Measurements from ENCODE around the gene PSMB10.
"Not testable (repeated sequence)": the region's sequence is repeated elsewhere in the genome, so short reads cannot be mapped to it uniquely, and the experiment has no call there.

The PSMB10 gene

GRCh38 chr16:67917852-67918236 lies 18.8 kb downstream of the PSMB10 start:
- Histone ChIP-seq H3K79me2 (ENCODE audit: insufficient read depth, low read length) (no peaks in the 10 kb centered on the region), H2AFZ (ENCODE audit: low read length) (no peak overlapping the region), H3K9ac (ENCODE audit: low read depth, low read length, poor library complexity, severe bottlenecking) (no peak overlapping the region), H3K4me3 (ENCODE audit: low read length, poor library complexity, severe bottlenecking) (no peak overlapping the region), H3K4me2 (ENCODE audit: low read depth, low read length, poor library complexity, severe bottlenecking) (no peak overlapping the region), H3K27me3 (ENCODE audit: insufficient read depth, low read length, poor library complexity, severe bottlenecking) (no peaks in the 10 kb centered on the region), H3K36me3 (ENCODE audit: insufficient read depth, low read length) (no peaks in the 10 kb centered on the region), H3K9me3 (ENCODE audit: insufficient read depth, low read depth, low read length) (no peaks in the 10 kb centered on the region), H4K20me1 (ENCODE audit: insufficient read depth, low read length, poor library complexity, severe bottlenecking) (no peaks in the 10 kb centered on the region), H3K9me2 (replicated peaks; ENCODE audit: low read depth, low read length) (no peaks in the 10 kb centered on the region), H3F3A (ENCODE audit: low read depth) (no peaks in the 10 kb centered on the region), H3K4me1 (ENCODE audit: insufficient read depth, low read length, poor library complexity, severe bottlenecking) (no peaks in the 10 kb centered on the region)
- TF ChIP-seq CTCF (conservative IDR thresholded peaks at IDR 0.05; ENCODE audit: low read length) (no peak), EZH2phosphoT487 (IDR thresholded peaks at IDR 0.05; ENCODE audit: borderline replicate concordance) (no peak)

GRCh38 chr16:67917140-67917851 lies 19.4 kb downstream of the PSMB10 start:
- no peaks in the 10 kb centered on the region for H3K79me2 ChIP-seq (ENCODE audit: insufficient read depth, low read length)

GRCh38 chr16:67915831-67916723 lies 20.6 kb downstream of the PSMB10 start:
- H3K9me2 ChIP-seq (replicated peaks; ENCODE audit: low read depth, low read length) = no peaks in the 10 kb centered on the region

More at GRCh38 chr16:67917140-67917851, 19.4 kb downstream of the PSMB10 start:
- H3K9ac ChIP-seq (ENCODE audit: low read depth, low read length, poor library complexity, severe bottlenecking) = no peak overlapping the region
- H3K4me1 ChIP-seq (ENCODE audit: insufficient read depth, low read length, poor library complexity, severe bottlenecking) = no peaks in the 10 kb centered on the region
- H3K9me3 ChIP-seq (ENCODE audit: insufficient read depth, low read depth, low read length) = no peaks in the 10 kb centered on the region
- no peak overlapping the region for H3K4me3 ChIP-seq (ENCODE audit: low read length, poor library complexity, severe bottlenecking)
- no peaks in the 10 kb centered on the region for H3K36me3 ChIP-seq (ENCODE audit: insufficient read depth, low read length)
- H3K9me2 ChIP-seq (replicated peaks; ENCODE audit: low read depth, low read length) = no peaks in the 10 kb centered on the region
- H3F3A ChIP-seq (ENCODE audit: low read depth) = no peaks in the 10 kb centered on the region
- no peak overlapping the region for H3K4me2 ChIP-seq (ENCODE audit: low read depth, low read length, poor library complexity, severe bottlenecking)
- no peaks in the 10 kb centered on the region for H3K27me3 ChIP-seq (ENCODE audit: insufficient read depth, low read length, poor library complexity, severe bottlenecking)
- H2AFZ ChIP-seq (ENCODE audit: low read length) = no peak overlapping the region
- no peaks in the 10 kb centered on the region for H4K20me1 ChIP-seq (ENCODE audit: insufficient read depth, low read length, poor library complexity, severe bottlenecking)
- TF ChIP-seq EZH2phosphoT487 (IDR thresholded peaks at IDR 0.05; ENCODE audit: borderline replicate concordance) = no peak
- TF ChIP-seq CTCF (conservative IDR thresholded peaks at IDR 0.05; ENCODE audit: low read length) = no peak

GRCh38 chr16:67915496-67915769 lies 21.2 kb downstream of the PSMB10 start:
- H3K9me3 ChIP-seq (ENCODE audit: insufficient read depth, low read depth, low read length); H2AFZ ChIP-seq (ENCODE audit: low read length); H3K9me2 ChIP-seq (replicated peaks; ENCODE audit: low read depth, low read length); H4K20me1 ChIP-seq (ENCODE audit: insufficient read depth, low read length, poor library complexity, severe bottlenecking); H3K36me3 ChIP-seq (ENCODE audit: insufficient read depth, low read length); H3K79me2 ChIP-seq (ENCODE audit: insufficient read depth, low read length); H3K9ac ChIP-seq (ENCODE audit: low read depth, low read length, poor library complexity, severe bottlenecking); H3K4me3 ChIP-seq (ENCODE audit: low read length, poor library complexity, severe bottlenecking); H3K4me1 ChIP-seq (ENCODE audit: insufficient read depth, low read length, poor library complexity, severe bottlenecking); H3K4me2 ChIP-seq (ENCODE audit: low read depth, low read length, poor library complexity, severe bottlenecking); H3F3A ChIP-seq (ENCODE audit: low read depth); H3K27me3 ChIP-seq (ENCODE audit: insufficient read depth, low read length, poor library complexity, severe bottlenecking): not testable (repeated sequence)

More at GRCh38 chr16:67915831-67916723, 20.6 kb downstream of the PSMB10 start:
- Histone ChIP-seq H3K9me3 (ENCODE audit: insufficient read depth, low read depth, low read length) (no peaks in the 10 kb centered on the region), H3K4me1 (ENCODE audit: insufficient read depth, low read length, poor library complexity, severe bottlenecking) (peaks cover 1% of the 10 kb centered on the region), H3K79me2 (ENCODE audit: insufficient read depth, low read length) (no peaks in the 10 kb centered on the region), H2AFZ (ENCODE audit: low read length) (no peak overlapping the region), H3F3A (ENCODE audit: low read depth) (no peaks in the 10 kb centered on the region), H3K9ac (ENCODE audit: low read depth, low read length, poor library complexity, severe bottlenecking) (no peak overlapping the region), H3K4me2 (ENCODE audit: low read depth, low read length, poor library complexity, severe bottlenecking) (no peak overlapping the region), H3K4me3 (ENCODE audit: low read length, poor library complexity, severe bottlenecking) (no peak overlapping the region), H3K36me3 (ENCODE audit: insufficient read depth, low read length) (no peaks in the 10 kb centered on the region), H3K27me3 (ENCODE audit: insufficient read depth, low read length, poor library complexity, severe bottlenecking) (no peaks in the 10 kb centered on the region), H4K20me1 (ENCODE audit: insufficient read depth, low read length, poor library complexity, severe bottlenecking) (no peaks in the 10 kb centered on the region)
- TF ChIP-seq CTCF (conservative IDR thresholded peaks at IDR 0.05; ENCODE audit: low read length) = no peak
- TF ChIP-seq EZH2phosphoT487 (IDR thresholded peaks at IDR 0.05; ENCODE audit: borderline replicate concordance) = no peak

All from Loucy (cell line).